Stimulated activated naive B cell treated with anti-CD40 and anti-IgM and Interleukin-4, amounts not matched to agents 10 μg/mL and 1 μg/mL and 100 μg/mL, for 72 hours (primary cell): ENCODE results near the gene SCO2.
A peak's percentile ranks its signal among the peaks of the same experiment; 100 is the strongest.

ENCODE experiments used
- ATAC-seq, 2 donors: fragments of 150-1000 bp; cut with Tn5 transposase; replicated peaks; 2 replicates each; pipeline ENCODE4 v1.10.0; 2021; ENCODE audit warnings: moderate library complexity in 1 of 2
- DNase-seq: peaks from one replicate; pipeline ENCODE4 v3.0.0; 2021
- H3K27ac Mint-ChIP-seq: one replicate; pipeline ENCODE4 v1.8.0; 2022; ENCODE audit warnings: mild to moderate bottlenecking, mixed read lengths
- H3K27me3 Mint-ChIP-seq, 2 donors: one replicate each; pipeline ENCODE4 v1.8.0; 2022; ENCODE audit warnings: mixed read lengths in 2 of 2
- H3K36me3 Mint-ChIP-seq, 2 donors: one replicate each; pipeline ENCODE4 v1.8.0; 2022; ENCODE audit warnings: mixed read lengths in 2 of 2, mild to moderate bottlenecking in 1 of 2
- H3K4me1 Mint-ChIP-seq, 2 donors: one replicate each; pipeline ENCODE4 v1.8.0; 2022; ENCODE audit warnings: mixed read lengths in 2 of 2, mild to moderate bottlenecking in 1 of 2
- H3K4me3 Mint-ChIP-seq, 2 donors: one replicate each; pipeline ENCODE4 v1.8.0; 2022; ENCODE audit warnings: mild to moderate bottlenecking in 2 of 2, mixed read lengths in 2 of 2, moderate library complexity in 1 of 2
- H3K9me3 Mint-ChIP-seq, 2 donors: one replicate each; pipeline ENCODE4 v1.8.0; 2022; ENCODE audit warnings: mixed read lengths in 2 of 2, mild to moderate bottlenecking in 1 of 2

SCO2 gene

DNA sequence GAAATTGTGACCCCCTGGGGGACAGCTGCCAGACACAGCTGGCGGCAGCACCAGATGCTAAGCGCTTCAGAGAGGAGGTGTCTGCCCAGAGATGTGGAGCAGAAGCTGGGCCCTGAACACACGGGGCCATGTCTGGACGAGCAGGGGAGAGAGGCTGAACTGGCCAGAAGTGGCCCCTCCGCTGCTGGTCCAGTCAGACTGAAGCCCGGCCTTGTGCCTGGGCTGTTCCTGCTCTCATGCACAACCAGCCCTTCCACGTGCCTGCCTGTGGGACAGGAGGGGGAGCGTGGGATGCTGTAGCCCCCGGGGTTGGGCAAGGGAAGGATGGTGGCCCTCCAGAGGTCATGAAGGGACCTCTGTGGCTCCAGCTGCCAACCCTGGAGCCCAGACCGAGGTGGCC is 42.3 kb downstream of the SCO2 start:
- peaks cover 5 to 11% of the 10 kb centered on the region in 2 donors for H3K4me1 Mint-ChIP-seq
- ATAC-seq (no peak), DNase-seq (no peak)
- no peaks in the 10 kb centered on the region for H3K9me3 Mint-ChIP-seq
- H3K27me3 Mint-ChIP-seq, result peaks cover 9 to 15% of the 10 kb centered on the region in 2 donors
- peak overlapping the region in 1 of 2 donors; percentile 16 for H3K4me3 Mint-ChIP-seq
- no peaks in the 10 kb centered on the region for H3K36me3 Mint-ChIP-seq
- H3K27ac Mint-ChIP-seq, result peak overlapping the region; percentile 14

DNA sequence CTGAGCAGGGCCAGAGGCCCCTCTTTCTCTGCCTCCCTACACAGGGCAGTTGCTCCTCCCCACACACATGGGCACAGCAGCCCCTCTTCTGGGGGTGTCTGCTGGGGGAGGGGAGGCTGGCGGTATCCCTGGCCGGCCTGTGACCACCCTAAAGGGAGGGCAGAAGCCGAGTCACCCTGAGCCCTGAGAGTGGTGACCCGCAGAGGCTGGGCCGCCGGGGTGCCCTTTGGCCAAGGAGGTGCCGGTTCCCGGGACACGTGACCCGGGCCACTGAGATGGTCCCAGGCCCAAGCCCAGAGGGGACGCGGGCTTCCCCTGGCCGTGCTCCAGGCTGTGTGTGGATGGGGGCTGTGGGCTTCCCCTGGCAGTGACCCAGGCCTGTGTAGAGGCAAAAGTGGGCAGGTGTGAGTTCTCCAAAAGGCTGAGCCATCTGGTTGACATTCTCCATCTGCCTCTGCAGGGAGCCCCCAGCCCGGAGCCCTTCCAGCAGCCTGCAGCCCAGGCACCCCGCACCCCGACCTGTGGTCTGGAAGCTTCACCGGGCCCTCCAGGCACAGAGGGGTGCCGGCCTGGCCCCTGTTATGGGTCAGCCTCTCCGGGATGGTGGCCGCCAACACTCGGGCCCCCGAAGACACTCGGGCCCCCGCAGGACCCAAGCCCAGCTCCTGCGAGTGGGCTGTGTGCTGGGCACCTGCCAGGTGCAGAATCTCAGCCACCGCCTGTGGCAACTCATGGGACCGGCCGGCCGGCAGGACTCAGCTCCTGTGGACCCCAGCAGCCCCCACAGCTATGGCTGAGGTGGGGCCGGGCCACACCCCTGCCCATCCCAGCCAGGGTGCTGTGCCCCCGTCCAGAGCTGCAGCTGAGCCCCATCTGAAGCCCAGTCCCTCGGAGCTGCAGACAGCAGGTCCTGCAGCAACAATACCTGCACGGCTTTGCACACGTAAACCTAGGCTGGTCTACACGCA is 43.0 kb downstream of the SCO2 start:
- ATAC-seq (peak; percentile 9 to 10), DNase-seq (no peak)
- Mint-ChIP-seq H3K27ac (peak overlapping the region; percentile 56), H3K9me3 (no peaks in the 10 kb centered on the region), H3K27me3 (peaks cover 9 to 15% of the 10 kb centered on the region in 2 donors), H3K36me3 (no peaks in the 10 kb centered on the region), H3K4me1 (peaks cover 5 to 11% of the 10 kb centered on the region in 2 donors), H3K4me3 (peak overlapping the region; percentile 73 to 78)

GRCh38 chr22:50481440-50482106 is 43.8 kb downstream of the SCO2 start, which contains the start of gene ADM2:
TSS of gene ADM2 (plus strand) at chr22:50481543. CDS start at chr22:50481848, 305 bp downstream.
- peak; percentile 73 to 76 for ATAC-seq
- H3K27me3 Mint-ChIP-seq, result peaks cover 9 to 15% of the 10 kb centered on the region in 2 donors
- H3K4me3 Mint-ChIP-seq, result peak within 1 kb of the TSS; percentile 73 to 78

DNA sequence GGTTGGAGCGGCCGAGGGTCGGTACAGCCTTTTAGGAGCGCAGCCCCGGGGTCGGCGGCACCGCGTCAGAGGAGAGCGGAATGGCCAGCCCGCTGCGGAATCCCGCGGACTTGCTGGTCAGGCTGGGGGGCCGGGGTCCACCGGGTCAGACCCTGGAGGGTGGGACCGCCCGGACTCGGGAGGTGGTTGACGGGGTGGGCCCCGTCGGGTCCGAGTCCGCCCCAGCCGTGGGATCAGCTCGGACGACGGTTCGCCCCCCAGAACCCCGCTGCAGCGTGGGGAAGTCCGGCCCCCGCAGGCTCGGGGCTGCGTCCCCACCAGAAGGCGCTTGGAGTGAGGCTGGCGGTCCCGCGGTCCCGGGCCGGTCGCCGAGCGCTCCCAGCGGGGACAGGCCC is 44.4 kb downstream of the SCO2 start:
- Mint-ChIP-seq H3K36me3 (no peaks in the 10 kb centered on the region), H3K27me3 (peaks cover 9 to 15% of the 10 kb centered on the region in 2 donors), H3K9me3 (no peaks in the 10 kb centered on the region), H3K4me3 (peak overlapping the region; percentile 35 to 57), H3K27ac (no peak overlapping the region), H3K4me1 (peaks cover 12 to 14% of the 10 kb centered on the region in 2 donors)
- no peak for ATAC-seq
- DNase-seq, result no peak

More at GRCh38 chr22:50481440-50482106, 43.8 kb downstream of the SCO2 start, which contains the start of gene ADM2:
- Mint-ChIP-seq H3K36me3 (no peaks in the 10 kb centered on the region), H3K27ac (peak within 1 kb of the TSS; percentile 56), H3K4me1 (peaks cover 12 to 14% of the 10 kb centered on the region in 2 donors), H3K9me3 (no peaks in the 10 kb centered on the region)
- no peak for DNase-seq

DNA sequence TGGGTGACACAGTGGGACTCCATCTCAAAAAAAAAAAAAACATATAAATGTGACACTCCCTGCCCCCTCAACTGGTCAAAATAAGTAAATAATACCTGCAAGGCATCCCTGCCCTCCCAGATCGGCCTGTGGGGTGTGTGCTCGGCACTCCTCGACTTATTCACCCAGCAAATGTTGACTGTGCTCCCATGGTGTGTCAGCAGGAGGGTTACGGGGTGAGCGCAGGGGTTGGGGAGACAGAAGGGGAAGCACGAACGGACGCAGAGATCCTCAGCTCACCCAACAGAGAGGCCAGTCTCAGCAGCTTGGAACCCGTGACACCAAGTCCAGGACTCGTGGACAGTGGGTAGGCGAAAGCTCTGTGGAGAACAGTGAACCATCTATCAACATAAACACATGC is 45.7 kb downstream of the SCO2 start:
- no peak overlapping the region for H3K4me3 Mint-ChIP-seq
- DNase-seq (no peak), ATAC-seq (no peak)
- H3K4me1 Mint-ChIP-seq, result peaks cover 18 to 20% of the 10 kb centered on the region in 2 donors
- H3K9me3 Mint-ChIP-seq, result no peaks in the 10 kb centered on the region
- no peaks in the 10 kb centered on the region for H3K36me3 Mint-ChIP-seq
- no peak overlapping the region for H3K27ac Mint-ChIP-seq
- peaks cover 9 to 15% of the 10 kb centered on the region in 2 donors for H3K27me3 Mint-ChIP-seq

DNA sequence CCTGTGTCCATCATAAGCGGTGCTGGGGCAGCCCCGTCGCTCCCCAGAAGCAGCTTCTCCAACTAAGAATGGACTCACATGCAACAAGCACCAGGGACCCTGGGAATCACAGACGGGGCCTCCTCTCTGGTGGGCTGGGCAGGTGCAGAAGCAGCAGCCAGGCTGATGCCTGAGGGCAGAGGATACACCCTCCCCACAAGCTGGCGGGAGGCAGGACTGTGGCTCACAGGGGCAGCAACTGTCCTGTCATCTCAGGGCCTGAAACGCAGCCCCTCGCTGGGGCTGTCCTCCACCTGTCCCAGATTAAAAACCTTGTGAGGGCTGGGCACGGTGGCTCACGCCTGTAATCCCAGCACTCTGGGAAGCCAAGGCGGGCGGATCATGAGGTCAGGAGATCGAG is 47.5 kb downstream of the SCO2 start:
- Mint-ChIP-seq H3K4me3 (no peak overlapping the region), H3K27me3 (peaks cover 9 to 15% of the 10 kb centered on the region in 2 donors), H3K9me3 (no peaks in the 10 kb centered on the region), H3K4me1 (peaks cover 27 to 34% of the 10 kb centered on the region in 2 donors), H3K27ac (no peak overlapping the region), H3K36me3 (peaks cover 0 to 5% of the 10 kb centered on the region in 2 donors)
- DNase-seq (no peak), ATAC-seq (no peak)

DNA sequence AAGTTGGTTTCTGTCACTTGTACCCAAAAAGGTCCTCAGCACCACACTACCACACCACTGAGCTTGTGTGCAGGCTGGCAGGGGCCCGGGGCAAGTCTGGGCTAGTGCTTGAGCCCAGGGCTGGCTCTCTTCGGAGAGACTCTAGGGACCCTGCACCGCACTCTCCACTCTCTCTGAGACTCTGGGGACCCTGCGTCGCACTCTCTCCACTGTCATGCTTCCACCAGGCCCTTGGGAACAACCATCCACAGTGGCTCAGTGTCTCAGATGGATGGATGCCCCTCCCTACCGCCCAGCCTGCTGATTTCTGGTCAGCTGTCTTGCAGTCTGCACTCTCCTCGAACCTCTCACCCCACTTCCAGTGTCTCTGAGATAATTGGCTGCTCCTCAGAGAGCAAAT is 48.5 kb downstream of the SCO2 start:
- H3K27me3 Mint-ChIP-seq, result peaks cover 9 to 15% of the 10 kb centered on the region in 2 donors
- no peak for DNase-seq
- peaks cover 33 to 41% of the 10 kb centered on the region in 2 donors for H3K4me1 Mint-ChIP-seq
- peak overlapping the region; percentile 4 to 49 for H3K4me3 Mint-ChIP-seq
- H3K9me3 Mint-ChIP-seq, result no peaks in the 10 kb centered on the region
- no peak for ATAC-seq
- peaks cover 0 to 7% of the 10 kb centered on the region in 2 donors for H3K36me3 Mint-ChIP-seq
- peak overlapping the region; percentile 68 for H3K27ac Mint-ChIP-seq

GRCh38 chr22:50475652-50476002 is 49.8 kb downstream of the SCO2 start:
- Mint-ChIP-seq H3K27me3 (peaks cover 9 to 12% of the 10 kb centered on the region in 2 donors), H3K4me3 (peak overlapping the region; percentile 83 to 88), H3K4me1 (peaks cover 45 to 52% of the 10 kb centered on the region in 2 donors), H3K36me3 (peaks cover 1 to 7% of the 10 kb centered on the region in 2 donors), H3K9me3 (no peaks in the 10 kb centered on the region), H3K27ac (peak overlapping the region; percentile 67)
- ATAC-seq (no peak), DNase-seq (no peak)

DNA sequence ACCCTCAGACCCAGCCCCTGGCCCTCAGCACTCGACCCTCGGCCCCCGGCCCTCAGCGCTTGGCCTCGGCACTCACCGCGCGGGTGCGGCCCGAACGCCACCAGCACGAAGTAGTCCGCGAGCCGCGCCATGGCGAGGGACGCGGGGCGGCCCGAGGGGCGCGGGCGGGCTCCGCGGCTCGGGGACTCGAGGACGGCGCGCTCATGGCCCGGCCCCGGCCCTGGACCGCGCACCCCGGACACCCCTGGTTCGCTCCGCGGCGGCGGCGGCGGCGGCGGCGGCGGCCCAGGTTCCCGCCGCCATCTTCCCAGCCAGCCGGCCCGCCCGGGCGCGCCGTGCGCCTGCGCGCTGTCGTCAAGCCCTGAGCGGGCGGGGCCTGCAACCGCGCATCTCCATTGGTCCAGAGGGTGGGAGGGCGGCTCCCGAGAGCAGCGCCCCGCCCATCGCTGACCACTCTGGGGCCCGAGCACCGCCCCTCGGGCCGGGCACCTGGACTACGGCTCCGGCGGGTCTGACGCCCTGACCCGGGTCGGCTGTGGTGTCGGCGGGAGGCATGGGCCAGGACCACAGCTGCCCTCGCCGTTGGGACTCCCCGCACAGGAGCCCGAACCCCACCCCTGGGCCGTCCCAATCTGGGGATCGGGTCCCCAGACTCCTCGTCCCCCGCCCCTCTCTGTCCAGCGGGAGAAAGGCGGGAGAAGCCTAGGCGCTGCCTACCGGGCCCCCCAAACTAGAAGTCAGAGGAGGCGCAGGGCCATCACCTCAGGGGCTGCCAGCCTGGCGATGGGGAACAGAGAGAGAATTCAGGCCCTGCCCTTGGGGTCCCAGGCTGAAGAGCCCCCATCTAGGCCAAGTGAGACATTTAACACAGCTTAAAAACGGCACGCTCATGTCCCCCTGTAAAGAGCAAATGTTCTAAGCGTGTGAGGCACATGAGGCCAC is 50.4 kb downstream of the SCO2 start, which contains the start of gene SBF1:
SBF1 (minus strand) TSS at position 326 of the 942 bp plus-strand sequence; CDS start at position 131, 195 bp downstream.
- H3K27me3 Mint-ChIP-seq, result peaks cover 4 to 6% of the 10 kb centered on the region in 2 donors
- no peaks in the 10 kb centered on the region for H3K9me3 Mint-ChIP-seq
- peak; percentile 86 for DNase-seq
- peak; percentile 80 to 83 for ATAC-seq
- H3K36me3 Mint-ChIP-seq, result peaks cover 1 to 7% of the 10 kb centered on the region in 2 donors
- H3K4me1 Mint-ChIP-seq, result peaks cover 48 to 58% of the 10 kb centered on the region in 2 donors
- H3K27ac Mint-ChIP-seq, result peak within 1 kb of the TSS; percentile 89
- H3K4me3 Mint-ChIP-seq, result peak within 1 kb of the TSS; percentile 88 to 93

- ATAC-seq (no peak), DNase-seq (no peak)
- H3K27ac Mint-ChIP-seq, result peak overlapping the region; percentile 89
- no peaks in the 10 kb centered on the region for H3K9me3 Mint-ChIP-seq
- peak overlapping the region; percentile 88 to 93 for H3K4me3 Mint-ChIP-seq
- peaks cover 0 to 4% of the 10 kb centered on the region in 2 donors for H3K27me3 Mint-ChIP-seq
- peaks cover 56 to 67% of the 10 kb centered on the region in 2 donors for H3K4me1 Mint-ChIP-seq
- peaks cover 1 to 7% of the 10 kb centered on the region in 2 donors for H3K36me3 Mint-ChIP-seq
These were observed 51.3 kb downstream of the SCO2 start for GRCh38 chr22:50473855-50474671.
